ENCODE measurements around the gene HS1BP3. TPM values are rescaled to one million over a fixed set of nuclear protein-coding genes. Genes with fewer than 3 reads are reported as not detected.
A peak's percentile ranks its signal among the peaks of the same experiment; 100 is the strongest.

HS1BP3 gene
- total RNA-seq, 6 donors from 2014 or later, result 41.0 to 45.8 (median 42.7) TPM

DNA sequence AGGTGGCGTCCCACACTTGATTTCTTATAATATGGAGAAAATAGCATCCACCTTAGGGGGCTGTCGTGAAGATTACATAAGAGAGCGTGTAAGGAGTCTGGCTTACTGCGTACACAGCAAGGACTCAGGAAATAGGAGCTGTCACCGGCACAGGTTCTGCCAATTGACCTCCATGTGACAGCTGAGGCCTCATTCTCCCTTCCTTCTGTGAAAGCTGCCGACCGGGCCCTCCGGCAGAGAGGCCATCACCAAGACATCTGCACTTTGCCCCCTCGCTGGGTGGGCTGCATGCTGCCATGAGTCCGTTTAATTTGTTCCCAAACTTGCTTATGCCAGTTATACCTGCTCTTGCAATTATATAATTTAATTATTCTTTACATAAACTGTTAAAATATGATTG is 27.7 kb downstream of the HS1BP3 start:
- WGBS, 2 donors, result 80 to 87% methylated on average over 10 of the region's 10 CpGs
- Histone ChIP-seq H3K27me3 (no peaks in the 10 kb centered on the region), H3K9me3 (no peaks in the 10 kb centered on the region), H3K4me1 (peaks cover 13 to 29% (median 26%) of the 10 kb centered on the region in 4 donors), H3K27ac (no peak overlapping the region), H3K36me3 (peaks cover 23 to 60% (median 46%) of the 10 kb centered on the region in 4 donors), H3K4me3 (no peak overlapping the region)
- TF ChIP-seq EP300 (IDR thresholded peaks at IDR 0.05) (no peak), POLR2AphosphoS5 (IDR thresholded peaks at IDR 0.05) (no peak), POLR2A (IDR thresholded peaks at IDR 0.05) (no peak), CTCF (IDR thresholded peaks at IDR 0.05) (no peak)
- no peak for DNase-seq
- ATAC-seq (ENCODE audit: low FRiP score in 2 of 2), result no peak

DNA sequence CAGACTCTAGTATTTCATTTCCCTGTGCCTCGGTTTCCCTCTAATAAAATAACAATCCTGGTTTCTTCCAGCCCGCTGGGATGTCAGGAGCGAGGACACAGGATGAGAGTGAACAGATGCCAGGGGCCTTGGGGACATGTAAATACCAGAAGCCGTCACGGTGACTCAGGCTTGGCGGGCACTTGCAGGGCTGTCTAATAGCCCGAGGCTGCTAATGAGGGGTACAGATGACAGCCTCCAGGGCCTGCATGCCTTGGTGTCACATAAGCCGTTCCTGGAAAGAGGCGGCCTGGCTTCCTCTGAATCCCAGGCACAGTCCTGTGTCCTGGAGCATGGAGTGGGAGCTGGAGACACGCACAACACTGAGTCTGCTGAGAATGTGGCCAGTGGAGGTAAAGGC is 28.2 kb downstream of the HS1BP3 start:
- Histone ChIP-seq H3K9me3 (no peaks in the 10 kb centered on the region), H3K4me1 (peaks cover 16 to 34% (median 31%) of the 10 kb centered on the region in 4 donors), H3K4me3 (no peak overlapping the region), H3K36me3 (peaks cover 23 to 60% (median 46%) of the 10 kb centered on the region in 4 donors), H3K27ac (no peak overlapping the region), H3K27me3 (no peaks in the 10 kb centered on the region)
- TF ChIP-seq CTCF (IDR thresholded peaks at IDR 0.05) (no peak), POLR2AphosphoS5 (IDR thresholded peaks at IDR 0.05) (no peak), POLR2A (IDR thresholded peaks at IDR 0.05) (no peak), EP300 (IDR thresholded peaks at IDR 0.05) (no peak)
- ATAC-seq (ENCODE audit: low FRiP score in 2 of 2) (no peak), DNase-seq (no peak)
- 84 to 85% methylated on average over 10 of the region's 10 CpGs for WGBS, 2 donors

DNA sequence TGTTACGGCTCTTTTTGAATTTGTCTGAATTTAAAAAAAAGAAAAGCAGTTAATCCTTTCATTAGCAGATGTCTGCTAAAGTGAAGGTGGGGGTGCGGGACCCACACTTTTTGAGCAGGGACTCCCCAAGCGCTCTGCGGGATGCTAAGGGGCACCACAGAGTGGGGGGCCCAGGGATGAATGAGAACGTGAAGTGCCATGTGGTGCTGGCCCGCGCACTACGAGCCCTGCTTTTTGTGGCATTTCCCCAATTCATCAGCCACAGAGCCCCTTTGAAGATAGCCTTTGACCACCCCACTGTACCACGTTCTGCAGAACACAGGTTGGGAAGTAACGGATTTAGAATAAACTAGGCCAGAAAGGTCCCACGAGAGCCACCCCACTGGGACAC is 28.6 kb downstream of the HS1BP3 start:
- H3K4me3 ChIP-seq, result no peak overlapping the region
- WGBS, 2 donors, result 90 to 97% methylated on average over 11 of the region's 11 CpGs
- DNase-seq, result no peak
- H3K27ac ChIP-seq, result no peak overlapping the region
- ATAC-seq (ENCODE audit: low FRiP score in 2 of 2), result no peak
- TF ChIP-seq POLR2AphosphoS5 (IDR thresholded peaks at IDR 0.05) (no peak), EP300 (IDR thresholded peaks at IDR 0.05) (no peak), POLR2A (IDR thresholded peaks at IDR 0.05) (no peak), CTCF (IDR thresholded peaks at IDR 0.05) (no peak)
- no peaks in the 10 kb centered on the region for H3K9me3 ChIP-seq
- H3K27me3 ChIP-seq, result no peaks in the 10 kb centered on the region
- peaks cover 21 to 39% (median 36%) of the 10 kb centered on the region in 4 donors for H3K4me1 ChIP-seq
- peaks cover 23 to 60% (median 46%) of the 10 kb centered on the region in 4 donors for H3K36me3 ChIP-seq

- WGBS, 2 donors, result 82 to 98% methylated on average over 9 to 12 of the region's 12 CpGs
- ATAC-seq (ENCODE audit: low FRiP score in 2 of 2) (no peak), DNase-seq (no peak)
- Histone ChIP-seq H3K27me3 (no peaks in the 10 kb centered on the region), H3K36me3 (peaks cover 23 to 60% (median 46%) of the 10 kb centered on the region in 4 donors), H3K27ac (peak overlapping the region in 3 of 4 donors; percentile 88 to 93 (median 93)), H3K4me3 (no peak overlapping the region), H3K4me1 (peaks cover 27 to 45% (median 42%) of the 10 kb centered on the region in 4 donors), H3K9me3 (no peaks in the 10 kb centered on the region)
- TF ChIP-seq POLR2A (IDR thresholded peaks at IDR 0.05), result no peak
- no peak for TF ChIP-seq EP300 (IDR thresholded peaks at IDR 0.05)
- no peak for TF ChIP-seq POLR2AphosphoS5 (IDR thresholded peaks at IDR 0.05)
- no peak for TF ChIP-seq CTCF (IDR thresholded peaks at IDR 0.05)
Observed at GRCh38 chr2:20621366-20622295, 29.3 kb downstream of the HS1BP3 start.

Data from upper lobe of left lung (tissue), 6 donors.